WTC11 (cell line): ENCODE results near the gene TRABD. TPM values are rescaled to one million over a fixed set of nuclear protein-coding genes. Genes with fewer than 3 reads are reported as not detected.

Experiments
- ATAC-seq: fragments of 200-7000 bp; cut with Tn5 transposase; 2 replicates; pipeline ENCODE4 v1.10.0; 2021; ENCODE audit warnings: mild to moderate bottlenecking, moderate library complexity
- CTCF ChIA-PET: fragments of 300-600 bp; sonication (Branson Sonifier 250); formaldehyde crosslinking; loops from one replicate; lab custom pipeline; 2021; ENCODE audit warnings: antibody characterized with exemption; lab: Charles Lee
- POLR2A ChIA-PET: fragments of 350-600 bp; sonication (Branson Sonifier 250); formaldehyde crosslinking; loops from one replicate; lab custom pipeline; 2021; ENCODE audit warnings: antibody characterized with exemption; lab: Charles Lee
- DNase-seq: peaks from one replicate; pipeline ENCODE4 v3.0.0; 2021; ENCODE audit warnings: low spot score
- H3K27ac Mint-ChIP-seq: 2 replicates; pipeline ENCODE4 v1.8.0; 2021; ENCODE audit warnings: mixed read lengths
- H3K27me3 Mint-ChIP-seq: 2 replicates; pipeline ENCODE4 v1.8.0; 2021; ENCODE audit warnings: low read depth, mild to moderate bottlenecking, moderate library complexity, mixed read lengths
- H3K36me3 Mint-ChIP-seq: 2 replicates; pipeline ENCODE4 v1.8.0; 2021; ENCODE audit warnings: mixed read lengths
- H3K4me1 Mint-ChIP-seq: 2 replicates; pipeline ENCODE4 v1.8.0; 2022; ENCODE audit warnings: mixed read lengths
- H3K4me3 Mint-ChIP-seq: 2 replicates; pipeline ENCODE4 v1.8.0; 2021; ENCODE audit warnings: mild to moderate bottlenecking, moderate library complexity, mixed read lengths
- H3K9me3 Mint-ChIP-seq: 2 replicates; pipeline ENCODE4 v1.8.0; 2021; ENCODE audit warnings: mixed read lengths
- ATF1 ChIP-seq: sonication (generic); formaldehyde crosslinking; IDR thresholded peaks from 2 replicates; pipeline ENCODE4 v1.8.1; 2023; ENCODE audit warnings: mild to moderate bottlenecking, moderate library complexity, missing genetic modification reagents
- ETV6 ChIP-seq: sonication (generic); formaldehyde crosslinking; IDR thresholded peaks from 2 replicates; pipeline ENCODE4 v1.8.1; 2022; ENCODE audit warnings: mild to moderate bottlenecking, missing genetic modification reagents
- FOXK1 ChIP-seq: sonication (generic); formaldehyde crosslinking; IDR thresholded peaks from 2 replicates; pipeline ENCODE4 v1.8.0; 2022; ENCODE audit warnings: mild to moderate bottlenecking, moderate library complexity, missing genetic modification reagents
- FOXP1 ChIP-seq: sonication (generic); formaldehyde crosslinking; IDR thresholded peaks from 2 replicates; pipeline ENCODE4 v1.8.0; 2022; ENCODE audit warnings: missing genetic modification reagents, mild to moderate bottlenecking, moderate library complexity, borderline replicate concordance
- GRHL2 ChIP-seq: fragments of 250-450 bp; sonication (Bioruptor Pico); IDR thresholded peaks from 2 replicates; pipeline ENCODE4 v1.8.0; 2022; ENCODE audit warnings: mild to moderate bottlenecking, moderate library complexity; ENCODE audit not compliant: insufficient replicate concordance, severe bottlenecking
- MLX ChIP-seq: sonication (generic); formaldehyde crosslinking; IDR thresholded peaks from 2 replicates; pipeline ENCODE4 v1.8.1; 2023; ENCODE audit warnings: mild to moderate bottlenecking, missing genetic modification reagents, moderate library complexity
- SMAD4 ChIP-seq: sonication (generic); formaldehyde crosslinking; IDR thresholded peaks from 2 replicates; pipeline ENCODE4 v1.8.0; 2022; ENCODE audit warnings: mild to moderate bottlenecking, missing genetic modification reagents
- ZNF423 ChIP-seq: fragments of 250-450 bp; sonication (Bioruptor Pico); IDR thresholded peaks from 2 replicates; pipeline ENCODE4 v2.1.2; 2022; ENCODE audit warnings: mild to moderate bottlenecking, moderate library complexity
- total RNA-seq: library from RNA; stranded (reverse); gene quantifications from 3 replicates; pipeline ENCODE4 v1.2.3, GENCODE V29; 2021
- TF ChIP-seq, protein P1 (sequence below): sonication (generic); formaldehyde crosslinking; IDR thresholded peaks from 2 replicates; pipeline ENCODE4 v1.8.0; 2022; ENCODE audit warnings: missing genetic modification reagents
- TF ChIP-seq, protein P2 (sequence below): sonication (generic); formaldehyde crosslinking; IDR thresholded peaks from 2 replicates; pipeline ENCODE4 v1.8.0; 2023; ENCODE audit warnings: missing genetic modification reagents, mild to moderate bottlenecking, borderline replicate concordance
- TF ChIP-seq, protein P3 (sequence below): sonication (generic); formaldehyde crosslinking; IDR thresholded peaks from 2 replicates; pipeline ENCODE4 v1.8.1; 2023; ENCODE audit warnings: mild to moderate bottlenecking, missing genetic modification reagents
- TF ChIP-seq, protein P4 (sequence below): sonication (generic); formaldehyde crosslinking; IDR thresholded peaks from 2 replicates; pipeline ENCODE4 v1.8.1; 2022; ENCODE audit warnings: low read depth, mild to moderate bottlenecking, moderate library complexity, missing genetic modification reagents, borderline replicate concordance
- TF ChIP-seq, protein P5 (sequence below): sonication (generic); formaldehyde crosslinking; IDR thresholded peaks from 2 replicates; pipeline ENCODE4 v1.8.0; 2023; ENCODE audit warnings: missing genetic modification reagents

TRABD gene
- total RNA-seq, 1 experiment from 2014 or later, result 90.4 TPM

DNA sequence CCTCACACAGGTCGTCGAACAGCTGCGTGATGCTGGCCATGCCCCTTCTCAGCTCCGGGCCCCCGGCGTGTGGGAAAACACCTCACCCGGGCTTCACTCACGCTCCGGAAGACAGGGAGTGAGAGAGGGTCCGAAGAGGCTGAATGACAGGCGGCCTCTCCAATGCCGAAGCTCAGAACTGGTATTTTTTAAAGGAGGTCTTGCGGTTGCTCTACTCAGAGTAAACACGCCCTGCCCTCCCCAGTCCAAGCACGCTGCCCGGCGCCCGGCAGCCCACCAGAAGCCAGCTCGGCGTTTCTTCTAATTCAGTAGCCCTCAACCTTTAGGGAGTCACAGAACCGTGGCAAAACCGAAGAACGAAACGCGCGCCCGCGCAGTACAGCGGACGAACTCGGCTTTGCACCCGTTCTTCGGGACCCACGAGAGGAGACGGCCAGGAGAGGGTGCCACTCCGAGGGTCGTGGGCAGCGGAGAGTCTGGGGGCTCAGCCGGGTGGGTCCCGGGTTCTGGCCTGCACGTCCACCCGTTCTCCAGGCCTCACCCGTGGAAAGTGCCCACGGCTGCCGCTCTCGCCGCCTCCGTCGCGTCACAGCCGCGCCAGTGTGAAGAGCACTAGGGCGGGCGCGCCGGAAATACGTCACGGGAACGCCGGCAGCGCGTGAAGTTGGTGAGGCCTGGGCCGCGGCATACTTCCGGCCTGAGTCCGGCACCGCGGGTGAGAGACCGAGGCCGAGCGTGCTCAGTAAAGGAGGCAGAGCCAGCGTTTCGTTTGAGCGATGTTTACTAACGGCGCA is 58.9 kb downstream of the TRABD start, which contains the start of gene TUBGCP6 (continued):
- TF ChIP-seq, protein P1, sequence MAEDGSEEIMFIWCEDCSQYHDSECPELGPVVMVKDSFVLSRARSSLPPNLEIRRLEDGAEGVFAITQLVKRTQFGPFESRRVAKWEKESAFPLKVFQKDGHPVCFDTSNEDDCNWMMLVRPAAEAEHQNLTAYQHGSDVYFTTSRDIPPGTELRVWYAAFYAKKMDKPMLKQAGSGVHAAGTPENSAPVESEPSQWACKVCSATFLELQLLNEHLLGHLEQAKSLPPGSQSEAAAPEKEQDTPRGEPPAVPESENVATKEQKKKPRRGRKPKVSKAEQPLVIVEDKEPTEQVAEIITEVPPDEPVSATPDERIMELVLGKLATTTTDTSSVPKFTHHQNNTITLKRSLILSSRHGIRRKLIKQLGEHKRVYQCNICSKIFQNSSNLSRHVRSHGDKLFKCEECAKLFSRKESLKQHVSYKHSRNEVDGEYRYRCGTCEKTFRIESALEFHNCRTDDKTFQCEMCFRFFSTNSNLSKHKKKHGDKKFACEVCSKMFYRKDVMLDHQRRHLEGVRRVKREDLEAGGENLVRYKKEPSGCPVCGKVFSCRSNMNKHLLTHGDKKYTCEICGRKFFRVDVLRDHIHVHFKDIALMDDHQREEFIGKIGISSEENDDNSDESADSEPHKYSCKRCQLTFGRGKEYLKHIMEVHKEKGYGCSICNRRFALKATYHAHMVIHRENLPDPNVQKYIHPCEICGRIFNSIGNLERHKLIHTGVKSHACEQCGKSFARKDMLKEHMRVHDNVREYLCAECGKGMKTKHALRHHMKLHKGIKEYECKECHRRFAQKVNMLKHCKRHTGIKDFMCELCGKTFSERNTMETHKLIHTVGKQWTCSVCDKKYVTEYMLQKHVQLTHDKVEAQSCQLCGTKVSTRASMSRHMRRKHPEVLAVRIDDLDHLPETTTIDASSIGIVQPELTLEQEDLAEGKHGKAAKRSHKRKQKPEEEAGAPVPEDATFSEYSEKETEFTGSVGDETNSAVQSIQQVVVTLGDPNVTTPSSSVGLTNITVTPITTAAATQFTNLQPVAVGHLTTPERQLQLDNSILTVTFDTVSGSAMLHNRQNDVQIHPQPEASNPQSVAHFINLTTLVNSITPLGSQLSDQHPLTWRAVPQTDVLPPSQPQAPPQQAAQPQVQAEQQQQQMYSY (CRISPR knock-in tag), result no peak
- TF ChIP-seq FOXK1 (CRISPR knock-in tag) (peak; percentile 97), ETV6 (peak; percentile 89), SMAD4 (CRISPR knock-in tag) (0 out of 2 replicates have a peak, but pooled peaks have one; percentile 15), FOXP1 (CRISPR knock-in tag) (peak; percentile 43; the same call in 1 of the 2 replicates), GRHL2 (CRISPR knock-in tag) (no peak)
- TF ChIP-seq, protein P2, sequence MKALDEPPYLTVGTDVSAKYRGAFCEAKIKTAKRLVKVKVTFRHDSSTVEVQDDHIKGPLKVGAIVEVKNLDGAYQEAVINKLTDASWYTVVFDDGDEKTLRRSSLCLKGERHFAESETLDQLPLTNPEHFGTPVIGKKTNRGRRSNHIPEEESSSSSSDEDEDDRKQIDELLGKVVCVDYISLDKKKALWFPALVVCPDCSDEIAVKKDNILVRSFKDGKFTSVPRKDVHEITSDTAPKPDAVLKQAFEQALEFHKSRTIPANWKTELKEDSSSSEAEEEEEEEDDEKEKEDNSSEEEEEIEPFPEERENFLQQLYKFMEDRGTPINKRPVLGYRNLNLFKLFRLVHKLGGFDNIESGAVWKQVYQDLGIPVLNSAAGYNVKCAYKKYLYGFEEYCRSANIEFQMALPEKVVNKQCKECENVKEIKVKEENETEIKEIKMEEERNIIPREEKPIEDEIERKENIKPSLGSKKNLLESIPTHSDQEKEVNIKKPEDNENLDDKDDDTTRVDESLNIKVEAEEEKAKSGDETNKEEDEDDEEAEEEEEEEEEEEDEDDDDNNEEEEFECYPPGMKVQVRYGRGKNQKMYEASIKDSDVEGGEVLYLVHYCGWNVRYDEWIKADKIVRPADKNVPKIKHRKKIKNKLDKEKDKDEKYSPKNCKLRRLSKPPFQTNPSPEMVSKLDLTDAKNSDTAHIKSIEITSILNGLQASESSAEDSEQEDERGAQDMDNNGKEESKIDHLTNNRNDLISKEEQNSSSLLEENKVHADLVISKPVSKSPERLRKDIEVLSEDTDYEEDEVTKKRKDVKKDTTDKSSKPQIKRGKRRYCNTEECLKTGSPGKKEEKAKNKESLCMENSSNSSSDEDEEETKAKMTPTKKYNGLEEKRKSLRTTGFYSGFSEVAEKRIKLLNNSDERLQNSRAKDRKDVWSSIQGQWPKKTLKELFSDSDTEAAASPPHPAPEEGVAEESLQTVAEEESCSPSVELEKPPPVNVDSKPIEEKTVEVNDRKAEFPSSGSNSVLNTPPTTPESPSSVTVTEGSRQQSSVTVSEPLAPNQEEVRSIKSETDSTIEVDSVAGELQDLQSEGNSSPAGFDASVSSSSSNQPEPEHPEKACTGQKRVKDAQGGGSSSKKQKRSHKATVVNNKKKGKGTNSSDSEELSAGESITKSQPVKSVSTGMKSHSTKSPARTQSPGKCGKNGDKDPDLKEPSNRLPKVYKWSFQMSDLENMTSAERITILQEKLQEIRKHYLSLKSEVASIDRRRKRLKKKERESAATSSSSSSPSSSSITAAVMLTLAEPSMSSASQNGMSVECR (CRISPR knock-in tag), result peak; percentile 88; the same call in 1 of the 2 replicates
- TF ChIP-seq, protein P3, sequence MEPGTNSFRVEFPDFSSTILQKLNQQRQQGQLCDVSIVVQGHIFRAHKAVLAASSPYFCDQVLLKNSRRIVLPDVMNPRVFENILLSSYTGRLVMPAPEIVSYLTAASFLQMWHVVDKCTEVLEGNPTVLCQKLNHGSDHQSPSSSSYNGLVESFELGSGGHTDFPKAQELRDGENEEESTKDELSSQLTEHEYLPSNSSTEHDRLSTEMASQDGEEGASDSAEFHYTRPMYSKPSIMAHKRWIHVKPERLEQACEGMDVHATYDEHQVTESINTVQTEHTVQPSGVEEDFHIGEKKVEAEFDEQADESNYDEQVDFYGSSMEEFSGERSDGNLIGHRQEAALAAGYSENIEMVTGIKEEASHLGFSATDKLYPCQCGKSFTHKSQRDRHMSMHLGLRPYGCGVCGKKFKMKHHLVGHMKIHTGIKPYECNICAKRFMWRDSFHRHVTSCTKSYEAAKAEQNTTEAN, result no peak

- ChIA-PET POLR2A (no interaction called here), CTCF (interaction anchor here (2.0 kb wide), 1 partner anchor 96 kb away, joined by 5 read pairs; no protein-coding TSS in a partner anchor)
- Mint-ChIP-seq H3K4me1 (peaks cover 19% of the 10 kb centered on the region), H3K4me3 (peak overlapping the region; percentile 99), H3K9me3 (no peaks in the 10 kb centered on the region), H3K27ac (peak overlapping the region; percentile 99), H3K27me3 (no peaks in the 10 kb centered on the region; the same call in 1 of the 2 replicates), H3K36me3 (0 out of 2 replicates have a peak, but pooled peaks cover 2% of the 10 kb centered on the region)
- peak; percentile 10 for ATAC-seq
- TF ChIP-seq, protein P4, sequence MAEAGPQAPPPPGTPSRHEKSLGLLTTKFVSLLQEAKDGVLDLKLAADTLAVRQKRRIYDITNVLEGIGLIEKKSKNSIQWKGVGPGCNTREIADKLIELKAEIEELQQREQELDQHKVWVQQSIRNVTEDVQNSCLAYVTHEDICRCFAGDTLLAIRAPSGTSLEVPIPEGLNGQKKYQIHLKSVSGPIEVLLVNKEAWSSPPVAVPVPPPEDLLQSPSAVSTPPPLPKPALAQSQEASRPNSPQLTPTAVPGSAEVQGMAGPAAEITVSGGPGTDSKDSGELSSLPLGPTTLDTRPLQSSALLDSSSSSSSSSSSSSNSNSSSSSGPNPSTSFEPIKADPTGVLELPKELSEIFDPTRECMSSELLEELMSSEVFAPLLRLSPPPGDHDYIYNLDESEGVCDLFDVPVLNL (CRISPR knock-in tag), result no peak
- TF ChIP-seq ATF1 (CRISPR knock-in tag), result no peak
- no peak for TF ChIP-seq ZNF423 (CRISPR knock-in tag)
- no peak for TF ChIP-seq FOXK1 (CRISPR knock-in tag)
- TF ChIP-seq, protein P5, sequence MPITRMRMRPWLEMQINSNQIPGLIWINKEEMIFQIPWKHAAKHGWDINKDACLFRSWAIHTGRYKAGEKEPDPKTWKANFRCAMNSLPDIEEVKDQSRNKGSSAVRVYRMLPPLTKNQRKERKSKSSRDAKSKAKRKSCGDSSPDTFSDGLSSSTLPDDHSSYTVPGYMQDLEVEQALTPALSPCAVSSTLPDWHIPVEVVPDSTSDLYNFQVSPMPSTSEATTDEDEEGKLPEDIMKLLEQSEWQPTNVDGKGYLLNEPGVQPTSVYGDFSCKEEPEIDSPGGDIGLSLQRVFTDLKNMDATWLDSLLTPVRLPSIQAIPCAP, result 0 out of 2 replicates have a peak, but pooled peaks have one; percentile 28
- no peak for TF ChIP-seq MLX (CRISPR knock-in tag)
- no peak for DNase-seq
These were observed 59.7 kb downstream of the TRABD start for GRCh38 chr22:50245214-50246072.
